ENCODE data around the gene GNG13. TPM values are rescaled to one million over a fixed set of nuclear protein-coding genes. Genes with fewer than 3 reads are reported as not detected.
"Not testable (repeated sequence)": the region's sequence is repeated elsewhere in the genome, so short reads cannot be mapped to it uniquely, and the experiment has no call there.

GNG13 gene
- total RNA-seq, 1 experiment from 2014 or later: not detected

DNA sequence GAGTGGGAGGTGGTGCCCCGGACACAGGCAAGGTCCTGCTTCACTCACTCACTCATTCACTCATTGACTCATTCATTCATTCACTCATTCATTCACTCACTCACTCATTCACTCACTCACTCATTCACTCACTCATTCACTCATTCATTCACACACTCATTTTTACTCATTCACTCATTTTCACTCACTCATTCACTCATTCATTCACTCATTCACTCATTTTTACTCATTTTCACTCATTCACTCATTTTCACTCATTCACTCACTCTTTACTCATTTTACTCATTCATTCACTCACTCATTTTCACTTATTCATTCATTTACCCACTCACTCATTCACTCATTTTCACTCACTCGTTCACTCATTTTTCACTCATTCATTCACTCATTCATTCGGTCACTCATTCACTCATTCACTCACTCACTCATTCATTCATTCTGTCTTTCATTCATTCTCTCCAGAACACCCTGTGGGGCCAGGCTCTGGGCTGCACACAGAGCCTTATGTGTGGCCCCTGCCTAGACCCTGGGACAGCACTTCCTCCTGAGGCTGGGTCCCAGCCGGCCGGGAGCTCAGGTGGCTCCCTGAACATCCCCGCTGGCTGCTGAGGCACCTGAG is 21.5 kb downstream of the GNG13 start:
- H3K4me3 ChIP-seq: no peak overlapping the region
- no peaks in the 10 kb centered on the region for H3K36me3 ChIP-seq
- peaks cover 5% of the 10 kb centered on the region for H3K27me3 ChIP-seq
- H3K9me3 ChIP-seq: no peaks in the 10 kb centered on the region
- no peak for DNase-seq

DNA sequence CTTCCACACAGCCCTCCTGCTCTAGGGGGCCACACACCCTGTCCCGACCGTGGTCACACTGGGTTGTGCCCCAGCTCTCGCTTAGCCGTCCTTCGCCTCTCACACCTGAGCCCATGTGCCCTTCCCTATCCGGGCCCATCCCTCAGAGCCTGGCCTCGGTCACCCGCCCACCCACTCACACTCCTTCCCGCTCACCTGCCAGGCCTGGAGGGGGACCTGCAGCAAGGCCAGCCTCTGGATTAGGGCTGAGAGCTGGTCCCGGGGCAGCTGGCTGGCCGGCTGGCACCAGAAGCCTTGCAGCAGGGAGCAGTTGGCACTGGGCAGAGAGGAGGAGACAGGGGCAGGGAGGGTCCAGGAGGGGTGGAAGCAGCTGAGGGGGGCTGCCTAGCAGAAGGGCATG is 22.1 kb downstream of the GNG13 start:
- Histone ChIP-seq H3K9me3 (no peaks in the 10 kb centered on the region), H3K4me3 (no peak overlapping the region), H3K36me3 (no peaks in the 10 kb centered on the region), H3K27me3 (peaks cover 5% of the 10 kb centered on the region)
- no peak for DNase-seq

DNA sequence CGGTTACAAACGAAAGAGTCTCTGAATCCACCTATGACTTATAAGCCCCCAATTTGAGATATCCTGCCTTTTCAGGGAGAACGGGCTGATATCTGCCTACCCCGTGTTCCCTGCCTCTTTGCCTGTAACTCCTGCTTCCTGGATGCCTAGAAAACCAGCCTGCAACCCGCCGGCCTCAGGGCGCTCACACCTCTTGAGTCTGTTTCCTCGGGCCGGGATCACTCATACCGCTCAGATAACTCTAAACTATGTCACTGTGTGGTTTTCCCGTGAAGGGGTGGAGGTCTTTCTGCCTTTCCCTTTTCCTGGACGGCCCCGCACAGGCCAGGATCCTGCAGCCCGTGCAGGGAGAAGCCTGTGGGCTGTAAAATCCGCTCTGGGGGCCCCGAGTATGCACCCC is 22.7 kb downstream of the GNG13 start:
- Histone ChIP-seq H3K36me3 (no peaks in the 10 kb centered on the region), H3K9me3 (no peaks in the 10 kb centered on the region), H3K27me3 (peaks cover 5% of the 10 kb centered on the region), H3K4me3 (no peak overlapping the region)
- no peak for DNase-seq

DNA sequence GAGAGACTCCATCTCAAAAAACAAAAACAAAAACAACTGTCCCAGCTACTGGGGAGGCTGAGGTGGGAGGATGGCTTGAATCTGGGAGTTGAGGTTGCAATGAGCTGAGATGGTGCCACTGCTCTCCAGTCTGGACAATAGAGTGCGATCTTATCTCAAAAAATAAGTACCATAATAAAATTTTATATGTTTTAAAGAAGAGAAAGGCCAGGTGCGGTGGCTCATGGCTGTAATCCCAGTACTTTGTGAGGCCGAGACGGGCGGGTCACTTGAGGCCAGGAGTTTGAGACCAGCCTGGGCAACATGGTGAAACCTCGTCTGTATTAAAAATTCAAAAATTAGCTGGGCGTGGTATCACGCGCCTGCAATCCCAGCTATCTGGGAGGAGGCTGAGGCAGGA is 23.7 kb downstream of the GNG13 start:
- no peak overlapping the region for H3K4me3 ChIP-seq
- DNase-seq: no peak
- no peaks in the 10 kb centered on the region for H3K36me3 ChIP-seq

DNA sequence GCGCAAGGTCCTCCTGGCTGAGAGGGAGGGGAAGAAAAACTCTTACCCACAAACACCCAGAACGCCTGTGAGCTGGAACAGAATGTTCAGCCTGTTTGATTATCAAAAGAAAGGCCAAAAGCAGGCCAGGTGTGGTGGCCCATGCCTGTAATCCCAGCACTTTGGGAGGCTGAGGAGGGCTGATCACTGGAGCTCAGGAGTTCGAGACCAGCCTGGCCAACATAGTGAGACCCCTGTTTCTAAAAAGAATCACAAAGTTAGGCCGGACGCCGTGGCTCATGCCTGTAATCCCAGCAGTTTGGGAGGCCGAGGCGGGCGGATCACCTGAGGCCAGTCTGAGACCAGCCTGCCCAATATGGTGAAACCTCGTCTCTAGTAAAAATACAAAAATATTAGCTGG is 24.2 kb downstream of the GNG13 start:
- H3K36me3 ChIP-seq, H3K9me3 ChIP-seq, H3K27me3 ChIP-seq, H3K4me3 ChIP-seq, DNase-seq: not testable (repeated sequence)

More for the DNA sequence above, 23.7 kb downstream of the GNG13 start:
- peaks cover 5% of the 10 kb centered on the region for H3K27me3 ChIP-seq
- H3K9me3 ChIP-seq: no peaks in the 10 kb centered on the region

DNA sequence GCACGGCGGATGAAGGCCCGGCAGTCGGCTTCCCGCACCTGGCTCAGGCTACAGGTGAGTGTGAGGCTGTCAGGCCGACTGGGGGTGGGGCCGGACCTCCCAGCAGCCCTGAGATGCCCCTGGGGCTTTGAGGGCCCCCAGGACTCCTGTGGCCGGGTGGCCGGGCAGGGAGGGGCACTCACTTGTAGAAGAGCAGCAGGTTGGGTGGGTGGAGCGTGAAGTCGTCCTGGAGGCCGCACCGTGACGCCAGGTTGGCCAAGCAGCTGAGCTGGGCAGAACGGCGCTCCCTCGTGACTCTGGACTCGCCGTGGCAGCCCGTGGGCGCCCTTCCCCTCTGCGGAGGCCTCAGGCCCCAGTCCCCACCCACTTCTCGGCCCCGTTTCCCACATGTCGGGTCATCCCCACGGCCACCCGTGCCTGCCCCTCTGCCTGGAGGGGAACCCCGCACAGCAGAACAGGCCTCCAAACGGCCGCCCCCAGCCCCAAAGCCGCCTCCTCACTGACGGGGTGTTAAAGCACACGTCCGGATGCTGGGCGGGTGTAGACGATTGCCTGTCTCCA is 25.2 kb downstream of the GNG13 start:
- H3K9me3 ChIP-seq: no peaks in the 10 kb centered on the region
- H3K4me3 ChIP-seq: no peak overlapping the region
- peaks cover 5% of the 10 kb centered on the region for H3K27me3 ChIP-seq
- no peaks in the 10 kb centered on the region for H3K36me3 ChIP-seq
- no peak for DNase-seq

DNA sequence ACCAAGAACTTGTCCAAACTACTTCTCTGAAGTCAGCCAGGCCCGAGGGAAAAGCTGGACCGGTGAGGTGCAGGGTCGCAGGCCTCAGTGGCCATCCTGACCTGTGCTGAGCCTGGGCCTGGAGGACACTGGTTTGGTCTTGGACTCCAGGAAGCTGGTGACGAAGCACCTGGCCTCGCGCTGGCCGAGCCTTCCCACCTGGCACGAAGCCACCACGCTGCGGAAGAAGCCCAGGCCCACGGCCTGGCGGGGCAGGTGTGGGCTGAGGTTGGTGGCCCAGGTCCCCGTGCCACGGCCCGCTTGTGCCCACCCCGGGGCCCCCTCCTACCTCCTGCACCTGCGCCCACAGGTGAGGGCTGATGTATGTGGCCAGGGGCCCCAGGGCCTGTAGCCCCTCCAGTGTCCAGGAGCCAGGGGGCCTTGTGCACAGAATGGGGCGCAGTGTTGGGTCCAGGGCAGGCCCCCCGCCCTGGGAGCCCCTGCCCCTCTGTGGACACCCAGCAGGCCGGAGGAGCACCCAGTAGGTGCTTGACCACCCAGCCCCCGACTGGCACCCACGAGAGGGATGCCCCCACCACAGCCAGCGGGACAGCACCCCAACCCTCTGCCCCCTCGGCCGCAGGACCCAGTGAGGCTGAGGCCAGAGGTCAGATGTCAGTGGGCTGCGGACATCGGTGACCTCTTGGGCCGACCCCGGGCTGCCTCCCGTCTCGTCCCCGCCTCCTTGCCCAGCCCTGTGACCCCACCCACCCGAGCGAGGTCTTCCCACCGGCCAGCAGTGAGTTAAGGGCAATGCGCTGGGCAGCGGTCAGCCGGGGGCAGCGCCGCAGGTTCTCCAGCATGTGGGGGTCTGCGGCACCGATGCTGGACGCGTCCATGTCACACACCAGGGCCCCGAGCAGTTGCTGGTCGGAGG is 26.2 kb downstream of the GNG13 start:
- Histone ChIP-seq H3K36me3 (no peaks in the 10 kb centered on the region), H3K27me3 (peaks cover 5% of the 10 kb centered on the region), H3K9me3 (no peaks in the 10 kb centered on the region), H3K4me3 (no peak overlapping the region)
- DNase-seq: no peak

DNA sequence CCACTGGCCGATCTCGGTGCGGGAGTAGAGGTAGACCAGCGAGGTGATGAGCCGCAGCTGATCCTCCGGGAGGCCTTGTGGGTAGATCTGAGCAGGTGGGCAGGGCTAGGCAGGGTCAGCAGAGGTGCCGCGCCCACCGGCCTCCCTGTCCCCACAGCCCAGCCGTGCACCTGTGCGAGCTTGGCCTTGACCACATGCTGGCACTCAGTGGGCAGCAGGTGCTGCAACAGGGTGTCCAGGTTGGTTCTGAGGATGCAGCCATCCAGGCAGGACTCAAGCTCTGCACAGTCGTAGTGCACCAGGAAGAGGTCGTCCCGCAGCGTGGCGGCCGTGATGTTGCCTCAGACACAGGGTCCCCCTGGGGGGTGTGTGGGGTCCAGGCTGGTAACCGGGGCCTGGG is 27.6 kb downstream of the GNG13 start:
- Histone ChIP-seq H3K4me3 (no peak overlapping the region), H3K36me3 (no peaks in the 10 kb centered on the region), H3K27me3 (peaks cover 3% of the 10 kb centered on the region; the same call in 1 of the 2 replicates), H3K9me3 (no peaks in the 10 kb centered on the region)
- no peak for DNase-seq

DNA sequence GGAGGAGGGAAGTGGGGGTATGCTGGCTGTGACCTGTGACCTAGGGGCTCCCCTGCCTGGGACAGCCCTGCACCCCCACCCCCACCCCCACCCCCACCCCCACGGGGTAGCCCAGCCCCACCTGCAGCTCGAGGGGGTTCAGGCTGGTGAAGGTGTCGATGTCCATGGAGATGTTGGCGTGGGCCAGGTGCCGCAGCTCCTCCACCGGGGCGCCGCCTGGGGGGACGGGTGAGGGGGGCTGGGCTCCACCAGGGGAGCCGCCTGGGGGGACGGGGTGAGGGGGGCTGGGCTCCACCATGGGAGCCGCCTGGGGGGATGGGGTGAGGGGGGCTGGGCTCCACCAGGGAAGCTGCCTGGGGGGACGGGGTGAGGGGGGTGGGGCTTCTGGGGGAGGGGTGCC is 30.1 kb downstream of the GNG13 start:
- no peak overlapping the region for H3K4me3 ChIP-seq
- no peaks in the 10 kb centered on the region for H3K27me3 ChIP-seq
- no peaks in the 10 kb centered on the region for H3K9me3 ChIP-seq
- no peak for DNase-seq
- no peaks in the 10 kb centered on the region for H3K36me3 ChIP-seq

DNA sequence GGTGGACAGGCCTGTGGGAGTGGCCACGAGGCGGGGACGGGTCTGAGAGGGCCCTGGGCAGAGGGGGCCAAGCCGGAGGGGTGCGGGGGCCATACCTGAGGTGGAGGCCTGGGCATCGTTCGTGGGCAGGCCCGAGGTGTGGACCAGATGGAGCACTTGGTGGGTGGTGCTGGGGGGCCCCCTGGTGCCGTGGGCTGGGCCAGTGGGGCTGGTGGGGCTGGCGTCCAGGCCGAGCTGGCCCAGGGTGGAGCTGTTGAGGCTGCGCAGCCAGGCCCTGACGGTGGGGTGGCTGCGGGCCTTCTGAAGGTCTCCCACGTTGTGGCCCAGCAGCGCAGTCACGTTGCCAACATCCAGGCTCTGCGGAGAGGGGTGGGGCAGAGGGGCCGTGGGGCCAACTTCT is 30.6 kb downstream of the GNG13 start:
- Histone ChIP-seq H3K9me3 (no peaks in the 10 kb centered on the region), H3K27me3 (no peaks in the 10 kb centered on the region), H3K4me3 (no peak overlapping the region), H3K36me3 (no peaks in the 10 kb centered on the region)
- no peak for DNase-seq

DNA sequence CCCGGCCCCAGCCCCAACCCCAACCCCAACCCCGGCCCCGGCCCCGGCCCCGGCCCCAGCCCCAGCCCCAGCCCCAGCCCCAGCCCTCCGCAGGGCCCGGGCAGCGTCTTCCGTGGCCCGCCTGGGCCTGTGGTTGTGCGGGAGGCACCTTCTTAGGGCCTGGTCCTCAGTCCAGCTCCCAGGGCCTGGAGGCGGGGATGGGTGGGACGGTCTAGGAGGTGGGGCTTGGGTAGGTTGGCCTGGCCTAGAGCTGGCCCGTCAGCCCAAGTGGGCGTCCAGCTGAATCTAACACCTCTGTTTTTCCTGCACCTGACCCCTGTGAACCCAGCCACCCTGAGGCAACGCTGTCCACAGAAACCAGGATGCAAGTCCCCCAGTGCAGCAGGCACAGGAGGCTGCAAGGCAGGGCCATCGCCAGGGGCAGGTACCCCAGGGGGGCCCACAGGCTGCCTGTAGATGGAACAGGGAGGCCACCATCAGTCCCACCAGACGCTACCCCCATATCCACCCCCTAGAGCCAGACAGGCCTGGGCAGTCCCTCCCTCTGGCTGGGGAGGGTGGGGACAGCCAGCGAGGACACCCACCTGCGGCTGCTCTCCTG is 31.2 kb downstream of the GNG13 start:
- Histone ChIP-seq H3K27me3 (no peaks in the 10 kb centered on the region), H3K36me3 (no peaks in the 10 kb centered on the region), H3K9me3 (no peaks in the 10 kb centered on the region), H3K4me3 (no peak overlapping the region)
- DNase-seq: no peak

DNA sequence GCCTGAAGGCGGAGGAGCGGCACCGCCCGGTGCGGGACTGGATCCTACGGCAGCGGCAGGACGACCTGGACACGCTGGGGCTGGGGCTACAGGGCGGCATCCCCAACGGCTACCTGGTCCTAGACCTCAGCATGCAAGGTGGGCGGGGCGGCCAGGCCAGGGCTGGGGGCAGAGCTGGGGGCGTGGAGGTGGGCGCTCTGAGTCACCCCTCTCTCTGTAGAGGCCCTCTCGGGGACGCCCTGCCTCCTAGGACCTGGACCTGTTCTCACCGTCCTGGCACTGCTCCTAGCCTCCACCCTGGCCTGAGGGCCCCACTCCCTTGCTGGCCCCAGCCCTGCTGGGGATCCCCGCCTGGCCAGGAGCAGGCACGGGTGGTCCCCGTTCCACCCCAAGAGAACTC is 32.1 kb downstream of the GNG13 start:
- Histone ChIP-seq H3K27me3 (no peaks in the 10 kb centered on the region), H3K9me3 (no peaks in the 10 kb centered on the region), H3K4me3 (no peak overlapping the region), H3K36me3 (no peaks in the 10 kb centered on the region)
- DNase-seq: no peak

DNA sequence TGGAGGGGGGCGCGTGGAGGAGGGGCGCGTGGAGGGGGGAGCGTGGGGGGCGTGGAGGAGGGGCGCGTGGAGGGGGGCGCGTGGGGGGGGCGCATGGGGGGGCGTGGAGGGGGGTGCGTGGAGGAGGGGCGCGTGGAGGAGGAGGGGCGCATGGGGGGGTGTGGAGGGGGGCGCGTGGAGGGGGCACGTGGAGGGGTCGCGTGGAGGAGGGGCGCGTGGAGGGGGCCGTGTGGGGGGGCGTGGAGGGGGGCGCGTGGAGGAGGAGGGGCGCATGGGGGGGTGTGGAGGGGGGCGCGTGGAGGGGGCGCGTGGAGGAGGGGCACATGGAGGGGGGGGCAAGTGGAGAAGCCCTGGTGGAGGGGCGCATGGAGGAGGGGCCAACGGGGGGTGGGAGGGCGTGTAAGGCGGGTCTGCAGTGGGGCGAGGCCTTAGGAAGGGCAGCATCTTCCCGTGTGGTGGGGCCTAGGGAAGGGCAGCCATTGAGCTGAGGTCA is 32.7 kb downstream of the GNG13 start:
- no peak for DNase-seq
- Histone ChIP-seq H3K9me3 (no peaks in the 10 kb centered on the region), H3K4me3 (no peak overlapping the region), H3K36me3 (no peaks in the 10 kb centered on the region), H3K27me3 (no peaks in the 10 kb centered on the region)

DNA sequence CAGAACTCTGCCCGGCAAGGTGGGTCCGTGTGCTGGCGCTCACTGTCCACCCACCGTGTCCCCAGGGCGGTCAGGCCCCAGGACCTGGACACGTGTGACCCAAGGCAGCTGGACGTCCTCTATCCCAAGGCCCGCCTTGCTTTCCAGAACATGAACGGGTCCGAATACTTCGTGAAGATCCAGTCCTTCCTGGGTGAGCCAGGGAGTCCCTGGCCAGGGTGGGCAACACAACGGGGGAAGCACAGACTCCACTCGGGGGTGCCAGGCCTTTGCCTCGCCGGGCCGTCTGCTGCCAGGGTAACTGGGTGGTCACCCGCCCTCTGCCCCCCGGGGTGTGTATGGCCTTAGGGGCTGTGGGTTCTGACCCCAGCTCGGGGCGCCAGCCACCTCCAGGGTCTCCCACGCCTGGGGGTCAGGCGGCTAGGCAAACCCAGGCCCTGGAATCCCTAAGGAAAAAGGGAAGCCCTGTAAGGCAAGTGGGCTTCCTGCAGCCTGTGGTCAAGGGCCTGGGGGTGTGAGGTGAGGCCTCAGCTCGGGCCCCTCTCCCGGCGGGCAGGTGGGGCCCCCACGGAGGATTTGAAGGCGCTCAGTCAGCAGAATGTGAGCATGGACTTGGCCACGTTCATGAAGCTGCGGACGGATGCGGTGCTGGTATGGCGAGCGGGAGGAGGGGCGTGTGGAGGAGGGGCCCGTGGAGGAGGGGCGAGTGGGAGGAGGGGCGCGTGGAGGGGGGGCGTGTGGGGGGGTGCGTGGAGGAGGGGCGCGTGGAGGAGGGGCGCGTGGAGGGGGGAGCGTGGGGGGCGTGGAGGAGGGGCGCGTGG is 33.5 kb downstream of the GNG13 start:
- Histone ChIP-seq H3K4me3 (no peak overlapping the region), H3K36me3 (no peaks in the 10 kb centered on the region), H3K9me3 (no peaks in the 10 kb centered on the region), H3K27me3 (no peaks in the 10 kb centered on the region)
- no peak for DNase-seq

DNA sequence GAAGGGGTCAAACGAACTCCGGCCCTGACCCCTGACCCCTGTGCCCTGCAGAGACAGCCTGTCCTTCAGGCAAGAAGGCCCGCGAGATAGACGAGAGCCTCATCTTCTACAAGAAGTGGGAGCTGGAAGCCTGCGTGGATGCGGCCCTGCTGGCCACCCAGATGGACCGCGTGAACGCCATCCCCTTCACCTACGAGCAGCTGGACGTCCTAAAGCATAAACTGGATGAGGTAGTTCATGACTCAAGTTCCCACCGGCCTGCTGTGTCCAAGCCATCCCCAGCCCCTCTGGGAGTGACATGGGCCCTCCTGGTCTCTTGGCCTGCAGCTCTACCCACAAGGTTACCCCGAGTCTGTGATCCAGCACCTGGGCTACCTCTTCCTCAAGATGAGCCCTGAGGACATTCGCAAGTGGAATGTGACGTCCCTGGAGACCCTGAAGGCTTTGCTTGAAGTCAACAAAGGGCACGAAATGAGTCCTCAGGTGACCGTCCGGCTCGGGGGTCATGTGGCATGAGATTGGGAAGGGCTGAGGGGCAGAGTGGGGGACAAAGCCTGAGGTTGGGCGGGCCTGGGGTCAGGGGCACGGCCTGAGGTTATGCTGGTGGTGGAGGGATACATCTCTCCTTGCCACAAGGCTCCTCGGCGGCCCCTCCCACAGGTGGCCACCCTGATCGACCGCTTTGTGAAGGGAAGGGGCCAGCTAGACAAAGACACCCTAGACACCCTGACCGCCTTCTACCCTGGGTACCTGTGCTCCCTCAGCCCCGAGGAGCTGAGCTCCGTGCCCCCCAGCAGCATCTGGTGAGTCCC is 34.3 kb downstream of the GNG13 start:
- no peaks in the 10 kb centered on the region for H3K27me3 ChIP-seq
- DNase-seq: no peak
- H3K36me3 ChIP-seq: no peaks in the 10 kb centered on the region
- no peaks in the 10 kb centered on the region for H3K9me3 ChIP-seq
- no peak overlapping the region for H3K4me3 ChIP-seq

DNA sequence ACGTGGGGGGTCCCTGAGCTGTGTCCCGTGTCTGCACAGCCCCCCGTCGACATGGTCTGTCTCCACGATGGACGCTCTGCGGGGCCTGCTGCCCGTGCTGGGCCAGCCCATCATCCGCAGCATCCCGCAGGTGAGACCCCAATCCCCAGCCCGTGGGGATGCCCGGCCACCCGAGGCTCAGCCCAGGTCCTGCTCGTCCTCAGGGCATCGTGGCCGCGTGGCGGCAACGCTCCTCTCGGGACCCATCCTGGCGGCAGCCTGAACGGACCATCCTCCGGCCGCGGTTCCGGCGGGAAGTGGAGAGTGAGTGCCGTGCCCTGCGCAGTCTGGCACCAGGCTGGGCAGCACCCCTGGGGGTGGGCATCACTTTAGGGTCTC is 35.1 kb downstream of the GNG13 start:
- no peak for DNase-seq
- no peaks in the 10 kb centered on the region for H3K9me3 ChIP-seq
- no peak overlapping the region for H3K4me3 ChIP-seq
- no peaks in the 10 kb centered on the region for H3K36me3 ChIP-seq
- no peaks in the 10 kb centered on the region for H3K27me3 ChIP-seq
